ENCODE measurements around the gene TENM4.

GRCh38 chr11:79087238-79087960, 353.4 kb downstream of the TENM4 start:
- TF ChIP-seq CTCF (IDR thresholded peaks at IDR 0.05) (no peak), POLR2A (IDR thresholded peaks at IDR 0.05) (no peak)
